WI38 (cell line): ENCODE measurements around the gene SLC16A5.

Experiments
- H3K4me3 ChIP-seq: 2 replicates; pipeline ENCODE4 v1.5.1; 2011; ENCODE audit warnings: low read depth, mild to moderate bottlenecking, control low read depth, low read length
- CTCF ChIP-seq: IDR thresholded peaks from 2 replicates; pipeline ENCODE4 v1.5.1; 2012; ENCODE audit warnings: low read depth, mild to moderate bottlenecking, control low read depth, low read length

The SLC16A5 gene

DNA sequence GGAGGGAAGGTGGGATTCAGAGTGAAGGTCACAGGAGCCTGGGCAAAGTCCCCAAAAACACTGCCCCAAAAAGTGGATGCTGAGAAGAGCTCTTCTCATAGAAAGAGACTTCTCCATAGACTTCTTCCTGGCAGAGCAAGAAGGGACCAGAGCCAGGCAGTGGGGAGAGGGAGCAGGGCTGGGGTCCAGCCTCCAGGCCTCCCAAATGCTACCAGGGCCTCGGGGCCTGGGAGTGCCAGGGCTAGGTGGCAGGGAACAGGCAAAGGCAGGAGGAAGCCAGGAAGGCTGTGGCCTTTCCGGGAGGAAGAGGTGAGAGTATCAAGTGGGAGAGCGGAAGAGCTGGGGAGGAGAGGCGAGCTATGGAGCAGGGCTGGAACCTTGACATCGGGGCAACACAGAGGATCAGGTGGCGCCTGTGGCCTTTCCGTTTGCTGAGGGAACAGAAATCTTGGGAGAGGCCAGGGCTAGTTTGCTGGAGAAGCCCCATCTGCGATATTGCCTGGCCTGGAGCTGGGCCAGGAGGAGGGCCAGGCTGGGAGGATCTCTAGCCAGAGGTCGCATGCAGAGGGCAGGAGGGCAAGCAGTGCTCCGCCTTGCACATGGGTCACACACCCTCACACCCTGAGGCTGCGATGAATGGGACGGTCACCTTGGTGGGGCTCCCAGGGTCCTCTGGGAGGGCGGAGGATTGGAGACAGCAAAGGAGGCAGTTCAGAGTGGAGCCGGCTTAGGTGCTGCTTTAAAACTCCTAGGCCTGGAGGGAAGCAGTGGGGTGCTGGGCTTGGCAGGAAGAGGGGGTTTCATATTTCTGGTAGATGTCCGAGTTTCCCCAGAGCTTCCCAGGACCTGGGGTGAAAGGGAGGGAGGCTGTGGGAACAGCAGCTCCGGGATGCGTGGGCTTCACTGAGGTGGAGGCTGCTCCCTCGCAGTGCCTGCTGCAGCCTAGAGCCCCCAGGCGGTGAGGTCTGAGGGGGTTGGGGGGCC, 3.4 kb downstream of the SLC16A5 start:
- no peak overlapping the region for H3K4me3 ChIP-seq
- TF ChIP-seq CTCF: no peak

GRCh38 chr17:75091855-75092327, 4.1 kb downstream of the SLC16A5 start:
- H3K4me3 ChIP-seq: no peak overlapping the region

DNA sequence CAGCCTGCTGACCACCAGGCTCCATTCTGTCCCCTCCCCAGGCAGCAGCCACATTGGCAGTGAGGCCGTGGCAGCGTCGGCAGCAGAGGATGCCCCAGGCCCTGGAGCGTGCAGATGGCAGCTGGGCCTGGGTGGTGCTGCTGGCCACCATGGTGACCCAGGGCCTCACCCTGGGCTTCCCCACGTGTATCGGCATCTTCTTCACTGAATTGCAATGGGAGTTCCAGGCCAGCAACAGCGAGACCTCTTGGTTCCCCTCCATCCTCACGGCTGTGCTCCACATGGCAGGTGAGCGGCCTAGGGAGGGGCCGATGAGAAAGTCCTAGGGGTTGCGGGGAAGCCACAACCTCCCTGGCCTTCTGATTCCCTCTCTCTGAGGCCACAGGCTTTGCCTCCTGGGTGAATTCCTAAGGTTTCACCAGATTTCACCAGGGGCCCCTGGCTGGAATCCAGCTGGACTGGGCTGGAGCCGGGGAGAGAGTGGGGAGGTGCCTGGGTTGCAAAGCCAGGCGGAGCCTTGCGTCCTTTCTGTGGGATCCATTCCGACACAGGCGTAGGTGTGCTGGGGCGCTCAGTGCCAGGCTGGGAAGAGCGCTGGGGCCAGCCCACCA, 5.9 kb downstream of the SLC16A5 start:
- TF ChIP-seq CTCF: no peak
- no peak overlapping the region for H3K4me3 ChIP-seq

More at GRCh38 chr17:75091855-75092327, 4.1 kb downstream of the SLC16A5 start:
- no peak for TF ChIP-seq CTCF

GRCh38 chr17:75094871-75095399, 7.2 kb downstream of the SLC16A5 start:
- H3K4me3 ChIP-seq: no peak overlapping the region
- TF ChIP-seq CTCF: no peak

GRCh38 chr17:75096082-75096625, 8.4 kb downstream of the SLC16A5 start:
- no peak overlapping the region for H3K4me3 ChIP-seq
- TF ChIP-seq CTCF: no peak

- no peak overlapping the region for H3K4me3 ChIP-seq
- TF ChIP-seq CTCF: no peak
These were observed 10.1 kb downstream of the SLC16A5 start for GRCh38 chr17:75097865-75098264.
